Astrocyte (in vitro differentiated cells and primary cell): ENCODE results near the gene IL10RB.

Source experiments
- CTCF ChIP-seq: IDR thresholded peaks from 2 replicates; pipeline ENCODE4 v1.5.1; 2011; ENCODE audit warnings: low read depth, mild to moderate bottlenecking, inconsistent platforms, low read length, moderate library complexity; ENCODE audit not compliant: insufficient read depth
- EZH2 ChIP-seq: IDR thresholded peaks from 2 replicates; pipeline ENCODE4 v1.6.1; 2012; ENCODE audit warnings: mild to moderate bottlenecking, low read length, inconsistent platforms; ENCODE audit not compliant: insufficient read depth

DNA sequence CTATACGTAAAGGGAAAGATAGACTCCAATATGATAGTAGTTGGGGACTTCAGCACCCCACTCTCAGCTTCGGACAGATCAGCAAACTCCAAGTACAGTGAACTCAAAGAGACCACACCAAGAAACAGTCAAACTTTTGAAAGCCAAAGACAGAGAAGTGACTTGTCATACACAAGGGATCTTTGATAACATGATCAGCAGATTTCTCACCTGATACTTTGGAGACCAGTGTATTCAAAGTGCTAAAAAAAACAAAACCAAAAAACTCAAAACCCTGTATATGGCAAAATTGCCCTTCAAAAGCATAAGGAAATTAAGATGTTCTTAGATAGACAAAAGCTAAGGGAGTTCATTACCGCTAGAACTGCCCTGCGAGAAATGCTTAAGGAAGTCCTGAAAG, 68.0 kb downstream of the IL10RB start:
- TF ChIP-seq CTCF (no peak), EZH2 (no peak)
